Panc1 (cell line): ENCODE results near the gene RPL10A. TPM values are rescaled to one million over a fixed set of nuclear protein-coding genes. Genes with fewer than 3 reads are reported as not detected.

Experiments used
- ATAC-seq: fragments of 200-7000 bp; cut with Tn5 transposase; 2 replicates; pipeline ENCODE4 v1.9.1; 2020; ENCODE audit warnings: mild to moderate bottlenecking, moderate library complexity
- Bru-seq: library from RNA; stranded (reverse); fragments of 400-500 nt; gene quantifications from one replicate; lab custom pipeline; 2021; lab: Mats Ljungman, UMichigan
- BruChase-seq, 2 experiments: library from RNA; stranded (reverse); fragments of 400-500 nt; gene quantifications; one replicate each; lab custom pipeline; 2021; lab: Mats Ljungman, UMichigan
- BruUV-seq: library from RNA; stranded (reverse); fragments of 400-500 nt; replicated peaks from 2 replicates; lab custom pipeline; 2021; lab: Mats Ljungman, UMichigan
- CTCF ChIA-PET: fragments of 300-600 bp; sonication (Branson Sonifier 250); formaldehyde crosslinking; loops from one replicate; lab custom pipeline; 2022; ENCODE audit warnings: antibody characterized with exemption; lab: Charles Lee
- POLR2A ChIA-PET: fragments of 300-600 bp; sonication (Branson Sonifier 250); formaldehyde crosslinking; loops from one replicate; lab custom pipeline; 2022; ENCODE audit warnings: antibody characterized with exemption; lab: Charles Lee
- DNase-seq: peaks from one replicate; pipeline ENCODE4 v3.0.0-alpha.2; 2010; ENCODE audit warnings: low read depth, low spot score
- H3K27ac ChIP-seq: 2 replicates; pipeline ENCODE4 v1.5.1; 2011; ENCODE audit warnings: mild to moderate bottlenecking, low read length, inconsistent platforms
- H3K27me3 ChIP-seq: fragments of 200-500 bp; sonication (Bioruptor generic); 2 replicates; pipeline ENCODE4 v1.6.0; 2014; ENCODE audit warnings: low read length, inconsistent platforms; ENCODE audit not compliant: control insufficient read depth, insufficient read depth
- H3K36me3 ChIP-seq: fragments of 200-500 bp; sonication (Bioruptor generic); 2 replicates; pipeline ENCODE4 v1.5.1; 2014; ENCODE audit warnings: inconsistent platforms, mild to moderate bottlenecking, low read length, moderate library complexity; ENCODE audit not compliant: control insufficient read depth, insufficient read depth
- H3K4me1 ChIP-seq: 2 replicates; pipeline ENCODE4 v1.5.1; 2011; ENCODE audit warnings: inconsistent platforms, mild to moderate bottlenecking, low read length, moderate library complexity; ENCODE audit not compliant: control insufficient read depth, insufficient read depth
- H3K4me3 ChIP-seq, 2 experiments: 2 replicates each; pipeline ENCODE4 v1.5.1; 2011 to 2012; ENCODE audit warnings: low read depth in 2 of 2, low read length in 2 of 2, mild to moderate bottlenecking in 2 of 2, inconsistent platforms in 1 of 2, moderate library complexity in 1 of 2
- H3K9me3 ChIP-seq: fragments of 200-500 bp; sonication (Bioruptor generic); 2 replicates; pipeline ENCODE4 v1.5.1; 2014; ENCODE audit warnings: low read depth, mild to moderate bottlenecking, inconsistent platforms, low read length, moderate library complexity; ENCODE audit not compliant: control insufficient read depth, insufficient read depth
- CTCF ChIP-seq: fragments of 450-650 bp; IDR thresholded peaks from 2 replicates; pipeline ENCODE4 v1.5.1; 2017; ENCODE audit warnings: mild to moderate bottlenecking
- POLR2AphosphoS5 ChIP-seq: IDR thresholded peaks from 2 replicates; pipeline ENCODE4 v1.6.1; 2012; ENCODE audit warnings: mild to moderate bottlenecking, low read depth, low read length, moderate library complexity
- SIN3A ChIP-seq: IDR thresholded peaks from 2 replicates; pipeline ENCODE4 v1.6.1; 2012; ENCODE audit warnings: low read depth, mild to moderate bottlenecking, low read length, moderate library complexity, borderline replicate concordance; ENCODE audit not compliant: insufficient read depth
- TCF7L2 ChIP-seq: IDR thresholded peaks from 2 replicates; pipeline ENCODE4 v1.6.1; 2011; ENCODE audit warnings: mild to moderate bottlenecking, low read depth, low read length, inconsistent platforms
- in situ Hi-C: cut with HindIII; loops from 2 replicates; pipeline ENCODE4 v1.10.0; 2016; ENCODE audit warnings: low sequenced_read_pairs, low pct_unique_long_range_greater_than_20kb
- intact Hi-C: fragments of 100-400 bp; cut with micrococcal nuclease; formaldehyde crosslinking; loops from one replicate; pipeline ENCODE4 v1.10.0; 2022; ENCODE audit not compliant: unreplicated experiment
- long read RNA-seq: library from polyadenylated mRNA; unstranded; transcript quantifications from one replicate; pipeline ENCODE4 v2.0.0, GENCODE V29; 2021; ENCODE audit not compliant: unreplicated experiment
- polyA plus RNA-seq: library from polyadenylated mRNA; unstranded; fragments of >200 nt; gene quantifications from one replicate; pipeline ENCODE4 v1.2.1, GENCODE V29; 2012; ENCODE audit warnings: missing spikeins; ENCODE audit not compliant: insufficient read length
- total RNA-seq: library from RNA; stranded (reverse); gene quantifications from one replicate; pipeline ENCODE4 v1.2.1, GENCODE V29; 2021; ENCODE audit not compliant: unreplicated experiment
- TF ChIP-seq, protein P1 (sequence below), 2 experiments: IDR thresholded peaks; 2 replicates each; pipeline ENCODE4 v1.6.1; 2011 to 2012; ENCODE audit warnings: low read depth in 2 of 2, control low read depth in 1 of 2, low read length in 1 of 2, mild to moderate bottlenecking in 1 of 2, moderate library complexity in 1 of 2; ENCODE audit not compliant: insufficient read depth in 1 of 2

The RPL10A gene
- total RNA-seq (732 TPM), Bru-seq, nascent RNA (percentile 99 among the genes with signal in this experiment), BruChase-seq, experiment 1, labeled RNA remaining after a 2-hour chase (percentile 98 among the genes with signal in this experiment), BruChase-seq, experiment 2, labeled RNA remaining after a 6-hour chase (percentile 99 among the genes with signal in this experiment)
- polyA plus RNA-seq = 904 TPM
- long read RNA-seq, transcript RPL10A-203 (5 exons, 1,069 nt) = minor isoform, 10 of 320 reads
- long read RNA-seq, transcript RPL10A-202 (5 exons, 1,063 nt) = minor isoform, 9 of 320 reads
- long read RNA-seq, transcript RPL10A-201 (6 exons, 716 nt) = major isoform, 263 of 320 reads
- long read RNA-seq, partial matches to known transcripts = 19 of 320 reads
- long read RNA-seq, other reads (novel, unspliced or antisense) = 17 of 320 reads

GRCh38 chr6:35468181-35468979 lies at the start of gene RPL10A:
Gene RPL10A, plus strand, starts transcription at chr6:35468401. Its CDS starts 34 bp downstream, at chr6:35468435.
- POLR2A ChIA-PET = interaction anchor here (0.6 kb wide), 1 partner anchor 27 kb away, joined by 3 read pairs; no protein-coding TSS in a partner anchor
- BruUV-seq = no TSS peak
- no peaks in the 10 kb centered on the region for H3K9me3 ChIP-seq
- CTCF ChIA-PET = no interaction called here
- peak within 1 kb of the TSS; percentile 85 for H3K27ac ChIP-seq
- peak within 1 kb of the TSS; percentile 95 for H3K4me3 ChIP-seq
- intact Hi-C loops = no loop called here
- no peaks in the 10 kb centered on the region for H3K27me3 ChIP-seq
- DNase-seq = peak; percentile 87
- TF ChIP-seq TCF7L2 (no peak), SIN3A (peak; percentile 96), CTCF (peak; percentile 99), POLR2AphosphoS5 (peak; percentile 100)
- TF ChIP-seq, protein P1, sequence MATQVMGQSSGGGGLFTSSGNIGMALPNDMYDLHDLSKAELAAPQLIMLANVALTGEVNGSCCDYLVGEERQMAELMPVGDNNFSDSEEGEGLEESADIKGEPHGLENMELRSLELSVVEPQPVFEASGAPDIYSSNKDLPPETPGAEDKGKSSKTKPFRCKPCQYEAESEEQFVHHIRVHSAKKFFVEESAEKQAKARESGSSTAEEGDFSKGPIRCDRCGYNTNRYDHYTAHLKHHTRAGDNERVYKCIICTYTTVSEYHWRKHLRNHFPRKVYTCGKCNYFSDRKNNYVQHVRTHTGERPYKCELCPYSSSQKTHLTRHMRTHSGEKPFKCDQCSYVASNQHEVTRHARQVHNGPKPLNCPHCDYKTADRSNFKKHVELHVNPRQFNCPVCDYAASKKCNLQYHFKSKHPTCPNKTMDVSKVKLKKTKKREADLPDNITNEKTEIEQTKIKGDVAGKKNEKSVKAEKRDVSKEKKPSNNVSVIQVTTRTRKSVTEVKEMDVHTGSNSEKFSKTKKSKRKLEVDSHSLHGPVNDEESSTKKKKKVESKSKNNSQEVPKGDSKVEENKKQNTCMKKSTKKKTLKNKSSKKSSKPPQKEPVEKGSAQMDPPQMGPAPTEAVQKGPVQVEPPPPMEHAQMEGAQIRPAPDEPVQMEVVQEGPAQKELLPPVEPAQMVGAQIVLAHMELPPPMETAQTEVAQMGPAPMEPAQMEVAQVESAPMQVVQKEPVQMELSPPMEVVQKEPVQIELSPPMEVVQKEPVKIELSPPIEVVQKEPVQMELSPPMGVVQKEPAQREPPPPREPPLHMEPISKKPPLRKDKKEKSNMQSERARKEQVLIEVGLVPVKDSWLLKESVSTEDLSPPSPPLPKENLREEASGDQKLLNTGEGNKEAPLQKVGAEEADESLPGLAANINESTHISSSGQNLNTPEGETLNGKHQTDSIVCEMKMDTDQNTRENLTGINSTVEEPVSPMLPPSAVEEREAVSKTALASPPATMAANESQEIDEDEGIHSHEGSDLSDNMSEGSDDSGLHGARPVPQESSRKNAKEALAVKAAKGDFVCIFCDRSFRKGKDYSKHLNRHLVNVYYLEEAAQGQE (IDR thresholded peaks at IDR 0.05; ENCODE audit: insufficient read depth in 1 of 2, low read depth in 2 of 2, low read length in 1 of 2) = peak in 1 of 2 experiments; percentile 74; a peak in 1 of 4 replicates
- ATAC-seq = peak; percentile 90
- peaks cover 30% of the 10 kb centered on the region for H3K36me3 ChIP-seq
- in situ Hi-C loops = no loop called here
- H3K4me1 ChIP-seq = peaks cover 37% of the 10 kb centered on the region

GRCh38 chr6:35419417-35419816 lies 48.8 kb upstream of the RPL10A start:
- no TSS peak for BruUV-seq
- Histone ChIP-seq H3K27me3 (no peaks in the 10 kb centered on the region), H3K9me3 (no peaks in the 10 kb centered on the region), H3K27ac (no peak overlapping the region), H3K4me3 (no peak overlapping the region), H3K4me1 (peaks cover 13% of the 10 kb centered on the region; the same call in 1 of the 2 replicates), H3K36me3 (no peaks in the 10 kb centered on the region)
- intact Hi-C loops = no loop called here
- DNase-seq (no peak), ATAC-seq (no peak)
- POLR2A ChIA-PET = interaction anchor here (0.5 to 0.6 kb wide), 2 partner anchors 71 to 306 kb away, joined by 3 to 6 read pairs; no protein-coding TSS in a partner anchor
- CTCF ChIA-PET = no interaction called here
- in situ Hi-C loops = no loop called here
- TF ChIP-seq SIN3A = no peak
- TF ChIP-seq, protein P1 (IDR thresholded peaks at IDR 0.05; ENCODE audit: insufficient read depth in 1 of 2, low read depth in 2 of 2, low read length in 1 of 2) = no peak
- TF ChIP-seq TCF7L2 = no peak
- no peak; the same call in 1 of the 2 replicates for TF ChIP-seq CTCF
- TF ChIP-seq POLR2AphosphoS5 = no peak
